Esophagus mucosa (tissue), 1 donor: ENCODE results near the gene ATXN3. TPM values are rescaled to one million over a fixed set of nuclear protein-coding genes. Genes with fewer than 3 reads are reported as not detected.
"Not testable (repeated sequence)": the region's sequence is repeated elsewhere in the genome, so short reads cannot be mapped to it uniquely, and the experiment has no call there.

Experiments used
- ATAC-seq: fragments of 200-7000 bp; cut with Tn5 transposase; one replicate; pipeline ENCODE4 v1.9.1; 2020
- total RNA-seq: library from RNA; stranded (reverse); gene quantifications from one replicate; pipeline ENCODE4 v1.2.4, GENCODE V29; 2023
- donor health status: DM: yes; HTN: yes; CAD: no.

The ATXN3 gene
- total RNA-seq, 1 donor from 2014 or later = 20.4 TPM

DNA sequence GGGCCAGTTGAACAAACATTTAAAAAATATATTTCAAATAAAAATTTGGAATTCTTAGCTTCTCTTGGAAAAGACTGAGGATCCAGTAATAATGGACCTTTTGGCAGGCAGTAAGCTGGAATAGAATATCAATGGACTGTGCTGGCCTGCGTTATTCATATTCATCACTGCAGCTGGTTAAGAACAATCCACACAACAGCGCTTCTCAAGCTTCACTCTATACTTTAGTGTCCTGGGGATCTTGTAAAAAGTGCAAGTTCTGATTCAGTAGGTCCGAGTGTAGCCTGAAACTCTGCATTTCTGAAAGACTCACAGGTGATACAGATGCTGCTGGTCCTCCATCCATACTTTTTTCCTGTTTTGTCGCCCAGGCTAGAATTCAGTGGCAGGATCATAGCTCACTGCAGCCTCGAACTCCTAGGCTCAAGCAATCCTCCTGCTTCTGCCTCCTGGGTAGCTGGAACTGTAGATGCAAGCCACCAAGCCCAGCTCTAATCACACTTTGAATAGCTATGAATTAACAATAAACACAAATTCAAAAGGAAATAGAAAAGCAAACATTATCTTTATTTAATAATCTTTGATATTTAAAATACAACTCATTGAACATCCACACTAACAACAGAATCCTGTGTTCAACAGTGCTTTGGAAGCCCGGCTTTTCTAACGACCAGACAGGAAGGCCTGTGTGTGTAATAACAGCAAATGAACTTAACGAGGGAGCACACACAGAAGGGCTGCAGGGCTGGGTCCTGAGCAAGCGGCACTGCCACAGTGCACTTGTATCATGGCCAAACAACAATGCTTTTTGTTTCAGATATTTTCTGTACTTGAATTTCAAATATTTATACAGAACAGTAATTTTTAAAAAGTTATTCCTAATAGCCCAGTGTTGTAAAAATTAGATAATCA is 48.1 kb downstream of the ATXN3 start:
- ATAC-seq = no peak

DNA sequence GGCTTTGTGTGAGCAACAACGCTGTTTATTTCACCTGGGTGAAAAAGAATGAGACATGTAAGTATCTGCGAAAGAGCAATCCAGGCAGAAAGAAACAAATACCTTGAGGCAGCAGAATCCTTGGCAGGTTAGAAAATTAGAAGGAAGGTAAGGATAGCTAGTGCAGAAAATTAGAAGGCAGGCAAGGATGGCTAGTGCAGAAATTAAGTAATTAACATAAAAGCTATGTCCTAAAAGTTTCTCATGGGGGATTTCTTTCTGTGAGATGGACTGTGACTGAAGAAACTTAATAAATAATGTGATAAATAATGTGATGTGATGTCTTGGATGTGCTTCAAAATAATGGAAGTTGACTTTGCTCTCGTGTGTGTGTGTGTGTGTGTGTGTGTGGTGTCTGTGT is 56.6 kb downstream of the ATXN3 start:
- ATAC-seq = no peak

DNA sequence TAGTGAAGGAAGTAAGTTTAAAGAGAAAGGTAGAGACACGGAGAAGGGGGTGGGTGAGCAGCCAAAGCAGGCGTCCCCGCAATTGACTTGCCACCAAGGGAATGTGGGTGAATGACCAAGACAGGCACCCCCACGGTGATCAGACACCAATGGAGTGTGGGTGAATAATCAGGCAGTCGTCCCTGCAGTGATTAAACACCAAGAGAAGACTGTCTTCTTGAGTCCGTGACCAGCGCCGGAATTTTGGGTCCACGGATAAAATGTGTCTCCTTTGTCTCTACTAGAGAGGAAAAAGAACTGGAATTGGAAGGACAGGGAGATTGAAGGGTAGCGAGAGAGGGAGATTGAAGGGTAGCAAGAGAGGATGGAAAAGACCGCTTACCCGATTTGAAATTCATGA is 57.2 kb downstream of the ATXN3 start:
- not testable (repeated sequence) for ATAC-seq

DNA sequence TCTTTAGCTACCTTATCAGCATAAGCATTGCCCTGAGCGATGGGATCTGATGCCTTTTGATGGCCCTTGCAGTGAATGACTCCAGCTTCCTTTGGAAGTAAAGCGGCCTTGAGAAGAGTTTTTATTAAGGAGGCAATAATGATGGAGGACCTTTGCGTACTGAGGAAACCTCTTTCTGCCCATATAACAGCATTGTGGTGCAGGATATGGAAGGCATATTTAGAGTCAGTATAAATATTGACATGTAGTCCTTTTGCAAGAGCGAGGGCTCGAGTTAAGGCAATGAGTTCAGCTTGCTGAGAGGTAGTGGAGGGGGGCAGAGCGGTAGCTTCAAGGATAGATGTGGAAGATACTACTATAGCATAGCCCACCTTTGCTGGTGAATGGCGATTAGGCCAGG is 60.5 kb downstream of the ATXN3 start:
- ATAC-seq = not testable (repeated sequence)

DNA sequence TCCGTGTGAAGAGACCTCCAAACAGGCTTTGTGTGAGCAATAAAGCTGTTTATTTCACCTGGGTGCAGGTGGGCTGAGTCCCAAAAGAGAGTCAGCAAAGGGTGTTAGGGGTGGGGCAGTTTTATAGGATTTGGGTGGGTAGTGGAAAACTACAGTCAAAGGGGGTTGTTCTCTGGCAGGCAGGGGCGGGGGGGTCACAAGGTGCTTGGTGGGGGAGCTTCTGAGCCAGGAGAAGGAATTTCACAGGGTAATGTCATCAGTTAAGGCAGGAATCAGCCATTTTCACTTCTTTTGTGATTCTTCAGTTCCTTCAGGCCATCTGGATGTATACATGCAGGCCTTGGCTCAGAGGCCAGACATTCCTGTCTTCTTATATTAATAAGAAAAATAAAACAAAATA is 64.6 kb downstream of the ATXN3 start:
- not testable (repeated sequence) for ATAC-seq

DNA sequence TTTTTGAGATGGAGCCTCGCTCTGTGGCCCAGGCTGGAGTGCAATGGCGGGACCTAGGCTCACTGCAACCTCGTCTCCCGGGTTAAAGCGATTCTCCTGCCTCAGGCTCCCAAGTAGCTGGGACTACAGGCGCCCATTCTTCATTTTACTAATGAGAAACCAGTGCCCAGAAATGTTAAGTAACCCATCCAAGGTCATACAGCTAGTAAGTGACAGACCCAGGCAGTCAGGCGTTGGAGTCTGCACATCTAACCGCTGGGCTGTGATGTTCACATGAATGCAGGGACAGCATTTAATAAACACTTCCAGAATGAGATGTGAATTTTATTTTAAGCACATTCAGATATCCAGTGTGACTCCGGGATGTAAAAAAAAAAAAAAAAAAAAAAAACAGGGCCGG is 65.2 kb downstream of the ATXN3 start:
- ATAC-seq = no peak

DNA sequence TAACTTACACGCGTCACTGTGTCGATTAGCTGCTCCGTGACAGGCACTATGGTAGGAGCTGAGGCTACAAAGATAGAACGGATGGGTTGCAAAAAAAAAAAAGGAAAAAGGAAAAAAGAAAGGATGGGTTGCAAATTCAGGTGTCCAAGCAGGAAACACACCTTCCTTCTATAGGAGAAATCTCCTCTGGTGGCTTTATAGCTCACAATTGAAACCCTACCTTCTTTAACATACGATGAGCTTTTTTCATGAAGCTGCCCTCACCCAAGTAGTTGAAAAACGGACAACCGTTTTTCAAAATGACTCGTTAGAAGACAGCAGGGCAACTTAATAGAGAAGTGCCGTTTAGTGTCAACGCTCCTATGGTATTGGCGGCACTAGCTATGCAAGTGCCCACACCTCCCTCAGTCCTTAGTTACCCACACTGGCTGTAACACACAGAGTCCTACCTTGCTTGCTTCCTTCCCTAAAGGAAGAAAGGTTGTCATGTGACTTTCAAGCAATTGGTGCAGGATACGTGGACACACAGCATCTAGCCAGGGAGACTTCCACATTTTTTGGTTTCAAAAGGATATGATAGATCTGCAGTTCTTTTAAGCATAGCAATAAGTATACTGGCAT is 65.8 kb downstream of the ATXN3 start:
- ATAC-seq = peak; percentile 62

DNA sequence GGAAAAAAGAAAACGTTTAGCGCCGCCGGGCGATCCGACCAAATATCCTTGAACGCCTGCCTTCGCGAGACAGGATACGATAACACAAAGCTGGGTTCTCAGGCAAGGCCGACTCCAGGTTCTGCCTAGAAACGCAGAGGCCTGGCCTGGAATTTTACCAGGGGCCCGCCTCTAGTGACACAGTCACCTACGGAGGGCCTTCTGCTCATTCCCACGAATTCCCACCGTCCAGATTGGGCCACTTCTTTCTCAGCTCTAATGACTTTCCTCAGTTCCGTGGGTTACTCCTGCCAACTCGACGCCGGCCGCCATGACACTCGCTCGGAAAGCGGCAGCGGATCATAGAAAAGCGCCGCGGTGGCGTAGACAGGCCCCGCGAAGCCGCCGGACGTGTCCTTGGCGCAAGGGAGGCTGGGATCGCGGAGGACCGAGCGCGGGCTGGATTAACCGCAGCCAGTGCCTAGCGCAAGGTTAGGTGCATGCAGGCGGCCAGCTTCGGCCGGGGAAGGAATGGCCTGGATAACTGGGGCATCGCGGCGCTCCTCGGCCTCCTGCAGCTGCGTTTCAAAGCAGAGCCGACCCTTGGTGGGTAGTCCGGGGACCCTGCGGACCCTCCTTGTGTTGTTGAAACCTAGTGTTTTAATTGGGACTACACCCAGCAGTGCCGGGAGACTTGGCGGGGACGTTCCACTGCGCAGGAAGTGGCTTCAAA is 66.5 kb downstream of the ATXN3 start, which contains the start of gene TRIP11:
Gene TRIP11, minus strand, starts transcription at position 341 of the 712 bp plus-strand sequence. CDS start 374 bp downstream, outside the sequence.
- peak; percentile 98 for ATAC-seq

DNA sequence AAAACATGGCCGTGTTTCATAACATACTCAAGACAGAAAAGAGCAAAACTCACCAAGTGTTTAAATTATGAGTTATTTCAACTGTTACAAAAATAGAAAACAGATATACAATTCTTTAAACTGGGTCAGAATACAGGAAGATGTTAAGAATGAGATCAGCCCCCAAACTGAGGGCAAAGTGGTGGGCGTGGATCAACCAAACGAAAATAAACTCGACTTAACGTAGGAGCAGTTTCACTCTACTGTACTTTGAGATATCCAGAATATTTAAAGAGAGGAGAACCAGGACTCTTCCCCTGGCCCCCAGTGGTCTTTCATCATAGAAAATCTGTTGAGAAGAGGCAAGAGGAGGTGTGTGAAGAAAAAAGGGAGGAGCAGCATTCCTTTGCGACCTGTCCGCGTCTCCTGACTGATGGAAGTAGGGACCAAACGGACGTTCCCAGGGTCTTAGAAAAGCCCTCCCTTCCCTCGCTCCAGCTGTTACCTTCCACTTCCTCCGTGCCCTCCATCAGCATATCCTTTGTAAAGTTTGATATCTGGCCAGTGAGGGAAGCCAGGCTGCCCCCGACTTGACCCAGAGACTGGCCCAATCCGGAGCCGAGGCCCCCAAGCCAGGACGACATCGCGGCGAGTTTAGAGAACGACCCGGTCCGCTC is 67.2 kb downstream of the ATXN3 start:
- ATAC-seq = peak; percentile 50

DNA sequence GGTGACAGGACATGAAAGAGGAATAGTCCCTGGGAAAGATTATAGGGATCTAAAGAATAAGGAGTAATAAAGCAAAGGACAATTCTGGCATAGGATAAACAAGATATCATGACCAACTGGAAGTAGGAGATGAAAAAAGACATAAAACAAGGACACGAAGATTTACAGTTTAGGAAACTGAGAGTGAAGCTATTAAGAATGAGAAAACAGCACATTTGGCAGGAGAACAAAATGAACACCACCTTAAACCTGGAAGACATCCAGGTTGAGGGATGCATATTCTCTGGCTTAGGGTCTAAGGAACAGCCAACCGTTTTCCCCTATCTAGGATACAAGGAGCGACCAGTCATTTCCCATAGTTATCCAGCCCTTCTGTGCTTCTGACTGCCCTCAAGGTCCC is 68.4 kb downstream of the ATXN3 start:
- ATAC-seq = no peak

DNA sequence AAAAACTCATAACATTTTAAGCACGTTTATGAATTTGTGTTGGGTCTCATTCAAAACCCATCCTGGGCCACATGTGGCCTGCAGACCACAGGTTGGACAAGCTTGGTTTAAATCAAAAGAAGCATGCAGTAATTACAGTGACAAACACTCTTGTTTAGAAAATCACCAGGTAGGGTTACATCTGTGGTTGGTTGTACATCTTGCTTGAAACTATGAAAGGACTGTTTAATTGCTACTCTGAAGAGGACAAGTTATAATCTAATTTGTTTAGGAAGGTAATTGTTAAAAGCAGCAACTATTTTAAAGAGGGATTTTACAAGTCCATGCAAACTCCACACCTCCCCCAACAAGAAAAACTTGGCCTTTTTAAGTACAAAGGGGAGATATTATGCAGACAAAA is 70.5 kb downstream of the ATXN3 start:
- no peak for ATAC-seq

DNA sequence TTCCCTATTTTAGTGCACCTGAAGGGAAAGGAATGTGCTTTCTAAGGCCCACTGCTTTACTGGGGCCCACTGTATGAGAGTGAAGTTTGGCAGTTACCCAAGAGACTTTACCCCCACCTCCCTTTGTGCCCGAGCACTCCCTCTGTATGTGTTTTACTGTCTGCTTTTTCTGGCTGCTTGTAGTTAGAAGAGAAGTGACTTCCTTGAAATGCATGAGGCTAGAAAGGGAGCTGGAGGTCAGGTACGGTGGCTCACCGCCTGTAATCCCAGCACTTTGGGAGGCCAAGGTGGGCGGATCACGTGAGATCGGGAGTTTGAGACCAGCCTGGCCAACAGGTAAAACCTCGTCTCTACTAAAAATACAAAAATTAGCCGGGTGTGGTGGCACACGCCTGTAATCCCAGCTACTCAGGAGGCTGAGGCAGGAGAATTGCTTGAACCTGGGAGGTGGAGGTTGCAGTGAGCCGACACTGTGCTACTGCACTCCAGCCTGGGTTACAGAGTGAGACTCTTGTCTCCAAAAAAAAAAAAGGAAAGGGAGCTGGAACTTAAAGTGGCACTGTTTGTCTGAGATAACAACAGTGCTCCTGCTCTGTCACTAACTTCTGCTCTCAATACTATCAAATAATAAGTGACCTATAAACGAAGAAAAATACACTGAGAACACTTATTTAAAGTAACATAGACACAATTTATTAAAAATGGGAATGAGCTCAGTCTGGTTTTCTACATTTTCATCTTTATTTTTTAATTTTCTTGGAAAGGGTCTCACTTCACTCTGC is 72.3 kb downstream of the ATXN3 start:
- no peak for ATAC-seq

DNA sequence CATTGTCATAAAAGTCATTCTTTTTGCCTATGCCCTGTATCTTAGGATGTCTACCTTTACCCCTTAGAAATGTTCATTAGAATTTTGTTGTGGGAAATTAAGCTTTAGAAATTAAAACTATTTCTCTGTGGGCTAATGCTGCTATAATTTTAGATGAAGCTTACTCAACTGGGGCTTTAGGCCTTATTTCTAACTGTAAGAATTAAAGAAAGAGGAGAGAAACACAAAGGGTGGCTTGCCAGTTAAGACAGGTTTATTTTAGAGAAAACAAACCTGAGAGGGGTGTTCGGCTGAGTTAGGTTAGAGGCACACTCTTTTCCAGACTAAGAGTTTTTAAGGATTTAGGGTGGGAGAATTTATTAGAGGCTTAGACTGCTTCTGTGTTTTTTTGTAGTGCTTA is 72.9 kb downstream of the ATXN3 start:
- ATAC-seq = no peak

DNA sequence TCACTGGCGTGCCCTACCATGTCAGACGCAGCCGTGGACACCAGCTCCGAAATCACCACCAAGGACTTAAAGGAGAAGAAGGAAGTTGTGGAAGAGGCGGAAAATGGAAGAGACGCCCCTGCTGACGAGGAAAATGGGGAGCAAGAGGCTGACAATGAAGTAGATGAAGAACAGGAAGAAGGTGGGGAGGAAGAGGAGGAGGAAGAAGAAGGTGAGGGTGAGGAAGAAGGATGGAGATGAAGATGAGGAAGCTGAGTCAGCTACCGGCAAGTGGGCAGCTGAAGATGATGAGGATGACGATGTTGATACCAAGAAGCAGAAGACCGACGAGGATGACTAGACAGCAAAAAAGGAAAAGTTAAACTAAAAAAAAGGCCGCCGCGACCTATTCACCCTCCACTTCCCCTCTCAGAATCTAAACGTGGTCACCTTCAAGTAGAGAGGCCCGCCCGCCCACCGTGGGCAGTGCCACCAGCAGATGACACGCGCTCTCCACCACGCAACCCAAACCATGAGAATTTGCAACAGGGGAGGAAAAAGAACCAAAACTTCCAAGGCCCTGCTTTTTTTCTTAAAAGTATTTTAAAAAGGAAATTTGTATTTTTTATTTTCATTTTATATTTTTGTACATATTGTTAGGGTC is 79.7 kb downstream of the ATXN3 start:
- no peak for ATAC-seq

DNA sequence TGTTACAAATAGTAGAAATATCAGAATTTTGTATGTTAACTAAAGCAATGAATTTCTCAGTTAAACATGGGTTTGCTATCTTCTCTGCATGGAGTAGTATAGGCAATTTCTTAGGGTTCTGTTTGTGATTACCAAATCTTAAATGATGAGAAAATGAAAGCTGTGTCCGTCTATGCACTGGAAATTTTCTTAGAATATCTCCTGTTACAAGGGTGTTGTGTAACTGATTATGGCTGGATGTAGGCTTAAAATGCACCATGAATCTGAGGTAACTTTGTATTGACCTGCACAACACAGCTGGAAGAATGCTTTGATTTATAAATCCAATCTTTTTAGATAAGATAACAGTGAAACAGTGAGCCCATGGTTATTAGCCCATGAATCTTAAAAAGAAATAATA is 84.3 kb downstream of the ATXN3 start:
- ATAC-seq = no peak

DNA sequence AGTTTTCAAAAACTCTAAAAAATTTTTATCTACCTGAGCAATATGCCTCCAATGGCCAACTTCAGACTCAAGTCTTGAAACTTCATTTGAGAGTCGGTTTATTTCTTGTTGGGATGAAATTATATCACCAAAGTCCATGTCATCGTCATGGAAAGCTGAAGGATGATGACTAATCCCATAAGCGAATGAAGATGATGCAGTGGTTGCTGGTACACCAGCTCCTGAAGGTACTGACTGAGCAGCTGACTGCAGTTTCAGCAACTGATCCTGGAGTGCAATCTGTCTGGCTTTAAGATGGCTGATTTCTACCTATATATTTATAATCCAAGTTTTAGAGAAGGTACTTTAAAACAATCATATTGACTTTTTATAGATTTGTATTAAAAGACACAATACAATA is 84.9 kb downstream of the ATXN3 start:
- no peak for ATAC-seq

DNA sequence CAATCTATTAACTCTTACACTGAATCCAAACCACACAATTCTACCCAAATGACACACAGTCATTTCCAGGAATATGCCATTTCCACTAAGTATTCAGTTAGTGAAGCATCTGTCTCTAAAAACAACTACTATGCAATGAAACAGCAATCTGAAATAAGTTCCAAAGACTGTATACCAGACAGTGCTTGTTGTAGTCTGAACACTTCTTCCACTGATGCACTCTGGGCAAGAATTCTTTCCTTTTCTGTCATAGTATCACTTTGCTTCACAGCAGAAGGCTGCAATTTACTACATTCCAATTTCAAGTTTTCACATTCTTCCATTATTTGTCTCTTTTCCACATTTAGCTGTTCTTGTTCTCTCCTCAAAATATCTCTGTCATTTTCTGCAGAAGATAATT is 92.3 kb downstream of the ATXN3 start:
- no peak for ATAC-seq

DNA sequence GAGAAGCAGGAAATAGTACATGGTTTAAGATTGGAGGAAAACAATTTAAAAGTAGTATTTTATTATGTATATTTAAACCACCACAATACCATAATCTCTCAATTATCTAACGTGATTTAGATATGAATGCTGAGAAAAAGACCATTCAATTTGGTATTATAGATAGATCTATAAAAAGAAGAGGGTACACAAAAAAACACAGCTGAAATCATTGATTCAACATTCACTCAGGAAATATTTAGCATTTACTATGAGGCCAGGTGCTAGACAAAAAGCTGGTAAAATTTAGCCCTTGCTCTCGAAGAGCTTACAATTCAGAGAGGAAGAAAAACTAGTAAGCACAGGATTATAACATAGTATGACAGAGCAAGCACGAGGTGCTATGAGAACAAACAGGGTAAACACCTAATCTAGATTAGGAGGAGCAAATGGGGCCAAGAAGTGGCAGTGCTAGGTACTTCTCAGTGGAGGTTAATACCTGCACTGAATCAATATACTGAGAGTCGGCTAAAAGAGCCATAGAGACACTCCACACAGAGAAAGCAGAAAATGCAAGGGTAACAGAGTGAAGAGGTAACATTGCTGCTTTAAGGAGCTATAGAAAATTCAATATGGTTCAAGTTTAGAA is 94.1 kb downstream of the ATXN3 start:
- ATAC-seq = no peak

DNA sequence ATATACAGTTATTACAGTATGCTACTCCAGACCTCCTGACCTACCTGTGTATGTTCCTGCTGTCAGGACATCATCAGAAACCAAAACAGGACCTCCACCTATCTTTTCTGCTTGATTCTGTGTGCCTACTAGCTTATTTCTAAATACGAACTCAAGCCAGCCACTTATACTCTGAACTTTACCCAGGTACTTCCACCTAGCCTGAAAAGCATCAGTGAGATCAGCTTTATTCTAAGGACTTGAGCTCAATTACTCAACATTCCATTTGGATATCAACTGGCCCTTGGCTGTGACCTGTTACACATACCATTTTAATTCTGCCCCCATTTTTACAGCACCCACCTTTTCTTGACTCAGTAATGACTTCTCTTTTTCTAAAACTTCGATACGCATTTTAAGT is 95.7 kb downstream of the ATXN3 start:
- no peak for ATAC-seq

DNA sequence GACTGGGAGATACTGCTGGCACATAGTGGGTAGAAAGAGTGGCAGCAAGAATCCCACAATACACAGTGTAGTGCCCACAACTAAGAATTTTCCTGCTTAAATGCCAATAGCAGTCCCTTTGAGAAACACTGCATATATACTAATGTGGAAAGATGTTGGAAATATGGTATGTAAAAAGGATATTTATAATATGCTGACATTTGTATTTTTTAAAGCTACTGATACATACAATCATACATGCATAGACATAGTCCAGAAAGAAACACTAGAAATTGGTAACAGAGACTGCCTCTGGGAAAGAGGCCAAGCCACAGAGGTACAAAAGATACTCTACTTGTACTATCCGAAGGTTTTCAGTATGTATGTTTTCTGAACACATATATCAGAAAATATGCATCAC is 96.8 kb downstream of the ATXN3 start:
- ATAC-seq = no peak
